Tibial nerve (tissue), 4 donors: ENCODE data around the gene SLC26A2.

ENCODE experiments used
- CTCF ChIP-seq, 5 experiments: fragments of 200-600 bp in 3 of 5; fragments of 450-650 bp in 2 of 5; sonication (generic) in 3 of 5; IDR thresholded peaks; one replicate each; pipeline ENCODE4 v1.5.1; 2016 to 2019; ENCODE audit warnings: antibody characterized with exemption in 5 of 5, mild to moderate bottlenecking in 3 of 5, moderate library complexity in 2 of 5
- EP300 ChIP-seq, 2 donors: sonication (generic); formaldehyde crosslinking; IDR thresholded peaks; one replicate each; pipeline ENCODE4 v1.6.1; 2017; ENCODE audit warnings: antibody characterized with exemption in 2 of 2, mild to moderate bottlenecking in 1 of 2
- POLR2A ChIP-seq, 2 donors: fragments of 450-650 bp; IDR thresholded peaks; one replicate each; pipeline ENCODE4 v1.6.1; 2017; ENCODE audit warnings: antibody characterized with exemption in 2 of 2, mild to moderate bottlenecking in 2 of 2, moderate library complexity in 2 of 2

GRCh38 chr5:149938791-149939358 is 21.7 kb upstream of the SLC26A2 start:
- no peak for TF ChIP-seq CTCF (IDR thresholded peaks at IDR 0.05)
- TF ChIP-seq POLR2A (IDR thresholded peaks at IDR 0.05), result no peak
- TF ChIP-seq EP300 (IDR thresholded peaks at IDR 0.05), result no peak
